Measurements from ENCODE around the gene DIMT1. TPM values are rescaled to one million over a fixed set of nuclear protein-coding genes. Genes with fewer than 3 reads are reported as not detected.

DIMT1 gene
- total RNA-seq, 1 experiment from 2014 or later = 43.5 TPM

Other genes with a start within 250 kb of the DIMT1 start
- gene KIF2A, start 97.7 kb downstream of the DIMT1 start, total RNA-seq (2021; ENCODE audit: unreplicated experiment) = 42.9 TPM
- 55.1 TPM for gene IPO11, start 8.9 kb upstream of the DIMT1 start, total RNA-seq (2021; ENCODE audit: unreplicated experiment)
- 0.37 TPM for gene LRRC70, start 174.9 kb upstream of the DIMT1 start, total RNA-seq (2021; ENCODE audit: unreplicated experiment)